ENCODE measurements around the gene ZNF222. TPM values are rescaled to one million over a fixed set of nuclear protein-coding genes. Genes with fewer than 3 reads are reported as not detected.

Gene ZNF222
- total RNA-seq, 1 experiment from 2014 or later: 5.4 TPM

GRCh38 chr19:44072543-44073401, 47.6 kb downstream of the ZNF222 start:
- Histone ChIP-seq H3K79me2 (ENCODE audit: insufficient read depth, low read length) (no peaks in the 10 kb centered on the region), H3K4me2 (ENCODE audit: insufficient read depth, insufficient read length, low read length) (peak overlapping the region; percentile 86), H3K14ac (ENCODE audit: insufficient read depth, low read length) (no peak overlapping the region), H3T11ph (ENCODE audit: low read length) (no peak overlapping the region), H3K23ac (ENCODE audit: insufficient read length, low read depth, low read length) (no peak overlapping the region), H2AK5ac (ENCODE audit: insufficient read length, low read length) (no peak overlapping the region), H4K20me1 (ENCODE audit: control insufficient read depth, insufficient read depth, insufficient read length) (no peaks in the 10 kb centered on the region), H2BK15ac (ENCODE audit: low read depth, low read length) (no peak overlapping the region), H2BK20ac (ENCODE audit: low read depth, low read length, poor library complexity, severe bottlenecking) (no peak overlapping the region), H3K27ac (ENCODE audit: insufficient read length, low read depth, low read length) (no peak overlapping the region), H2BK120ac (ENCODE audit: low read depth, low read length, poor library complexity, severe bottlenecking) (no peak overlapping the region), H2BK12ac (ENCODE audit: insufficient read length, low read depth, low read length) (no peak overlapping the region), H4K8ac (replicated peaks; ENCODE audit: insufficient read length, low read depth, low read length) (no peak overlapping the region), H3K79me1 (ENCODE audit: insufficient read depth, low read depth, low read length, poor library complexity, severe bottlenecking) (no peaks in the 10 kb centered on the region), H3K18ac (ENCODE audit: insufficient read length, low read depth, low read length) (no peak overlapping the region), H3K56ac (ENCODE audit: insufficient read length, low read depth, low read length) (no peak overlapping the region), H3K27me3 (ENCODE audit: insufficient read depth, low read length) (no peaks in the 10 kb centered on the region; the same call in 1 of the 2 replicates), H2AFZ (ENCODE audit: low read length) (no peak overlapping the region), H3K4ac (ENCODE audit: low read depth, low read length) (no peak overlapping the region), H4K91ac (ENCODE audit: insufficient read length, low read depth, low read length) (no peak overlapping the region), H3K9ac (ENCODE audit: extremely low read depth, insufficient read length, low read length) (no peak overlapping the region), H3K23me2 (ENCODE audit: insufficient read length, low read depth, low read length, poor library complexity, severe bottlenecking) (peaks cover 14% of the 10 kb centered on the region), H4K5ac (ENCODE audit: insufficient read length, low read depth, low read length) (no peak overlapping the region), H2BK5ac (ENCODE audit: insufficient read length, low read length) (no peak overlapping the region), H3K4me1 (ENCODE audit: insufficient read depth, low read length) (no peaks in the 10 kb centered on the region), H3K9me3 (ENCODE audit: control insufficient read depth, low read depth, low read length) (no peaks in the 10 kb centered on the region)
- Mint-ChIP-seq H3K4me1 (peaks cover 12 to 16% of the 10 kb centered on the region in 2 experiments), H3K36me3 (ENCODE audit: insufficient read depth in 1 of 3, low read depth in 3 of 3) (peaks cover 15 to 26% (median 25%) of the 10 kb centered on the region in 3 experiments), H3K4me3 (peak overlapping the region; percentile 88 to 89), H3K27ac (no peak overlapping the region), H3K9me3 (peaks cover 28 to 34% of the 10 kb centered on the region in 2 experiments), H3K27me3 (ENCODE audit: low read depth) (peaks cover 33% of the 10 kb centered on the region)
- no CpG with 5 or more reads among the region's 18 CpGs for WGBS (ENCODE audit: extremely low coverage, insufficient read length, low lambda C conversion rate)
- no peak for DNase-seq
- no peak for TF ChIP-seq CTCF (conservative IDR thresholded peaks at IDR 0.05)

Data from H9 (cell line).